ENCODE measurements around the gene SLC16A14. TPM values are rescaled to one million over a fixed set of nuclear protein-coding genes. Genes with fewer than 3 reads are reported as not detected.

The SLC16A14 gene
- total RNA-seq, 1 donor from 2014 or later, result 4.2 TPM

DNA sequence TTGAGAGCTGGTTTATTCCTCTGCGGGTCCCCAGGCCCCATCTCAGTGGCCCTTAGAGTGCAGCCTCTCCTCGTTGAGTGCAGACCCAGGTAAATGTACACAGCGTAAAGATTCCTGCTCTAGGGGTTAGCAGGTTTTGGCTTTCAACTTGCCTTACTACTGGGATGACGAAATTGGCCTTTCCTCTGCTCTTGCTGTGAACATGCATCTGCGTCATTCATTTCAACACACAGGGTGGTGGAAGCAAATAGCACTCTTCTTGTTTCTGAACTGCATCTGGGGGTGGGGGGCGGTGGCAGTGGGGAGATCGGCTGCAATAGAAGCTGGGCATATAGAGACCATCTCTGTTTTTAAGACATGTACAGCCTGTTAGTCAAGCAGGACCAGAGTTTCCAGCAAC, 16.5 kb upstream of the SLC16A14 start:
- no peak for FAIRE-seq
- Mint-ChIP-seq H3K27me3 (ENCODE audit: low read depth, unreplicated experiment) (peaks cover 27% of the 10 kb centered on the region), H3K36me3 (ENCODE audit: low read depth, unreplicated experiment) (no peaks in the 10 kb centered on the region), H3K4me1 (ENCODE audit: low read depth, unreplicated experiment) (no peaks in the 10 kb centered on the region), H3K4me3 (ENCODE audit: unreplicated experiment) (no peak overlapping the region), H3K27ac (ENCODE audit: unreplicated experiment) (no peak overlapping the region), H3K9me3 (ENCODE audit: unreplicated experiment) (peaks cover 2% of the 10 kb centered on the region)
- Histone ChIP-seq H3K4me2 (ENCODE audit: low read length) (no peak overlapping the region), H3K9me3 (ENCODE audit: insufficient read depth, low read depth, low read length) (no peaks in the 10 kb centered on the region), H3K79me2 (ENCODE audit: insufficient read depth, low read length) (no peaks in the 10 kb centered on the region), H3K4me3 (ENCODE audit: insufficient read depth, low read depth, low read length) (no peak overlapping the region), H3K36me3 (ENCODE audit: insufficient read depth, low read length) (no peaks in the 10 kb centered on the region), H3K27me3 (ENCODE audit: insufficient read depth, low read length) (peaks cover 2% of the 10 kb centered on the region), H2AFZ (ENCODE audit: low read depth, low read length) (no peak overlapping the region), H3K27ac (ENCODE audit: low read depth, low read length) (no peak overlapping the region), H4K20me1 (ENCODE audit: insufficient read depth, low read length) (no peaks in the 10 kb centered on the region), H3K9ac (ENCODE audit: low read length) (no peak overlapping the region), H3K4me1 (ENCODE audit: insufficient read depth, low read length) (no peaks in the 10 kb centered on the region)
- no peak for DNase-seq (ENCODE audit: low read depth)
- TF ChIP-seq EZH2 (IDR thresholded peaks at IDR 0.05; ENCODE audit: insufficient read depth, low read length), result no peak
- TF ChIP-seq, protein P1, sequence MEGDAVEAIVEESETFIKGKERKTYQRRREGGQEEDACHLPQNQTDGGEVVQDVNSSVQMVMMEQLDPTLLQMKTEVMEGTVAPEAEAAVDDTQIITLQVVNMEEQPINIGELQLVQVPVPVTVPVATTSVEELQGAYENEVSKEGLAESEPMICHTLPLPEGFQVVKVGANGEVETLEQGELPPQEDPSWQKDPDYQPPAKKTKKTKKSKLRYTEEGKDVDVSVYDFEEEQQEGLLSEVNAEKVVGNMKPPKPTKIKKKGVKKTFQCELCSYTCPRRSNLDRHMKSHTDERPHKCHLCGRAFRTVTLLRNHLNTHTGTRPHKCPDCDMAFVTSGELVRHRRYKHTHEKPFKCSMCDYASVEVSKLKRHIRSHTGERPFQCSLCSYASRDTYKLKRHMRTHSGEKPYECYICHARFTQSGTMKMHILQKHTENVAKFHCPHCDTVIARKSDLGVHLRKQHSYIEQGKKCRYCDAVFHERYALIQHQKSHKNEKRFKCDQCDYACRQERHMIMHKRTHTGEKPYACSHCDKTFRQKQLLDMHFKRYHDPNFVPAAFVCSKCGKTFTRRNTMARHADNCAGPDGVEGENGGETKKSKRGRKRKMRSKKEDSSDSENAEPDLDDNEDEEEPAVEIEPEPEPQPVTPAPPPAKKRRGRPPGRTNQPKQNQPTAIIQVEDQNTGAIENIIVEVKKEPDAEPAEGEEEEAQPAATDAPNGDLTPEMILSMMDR (IDR thresholded peaks at IDR 0.05; ENCODE audit: insufficient read depth, low read depth, low read length), result no peak

DNA sequence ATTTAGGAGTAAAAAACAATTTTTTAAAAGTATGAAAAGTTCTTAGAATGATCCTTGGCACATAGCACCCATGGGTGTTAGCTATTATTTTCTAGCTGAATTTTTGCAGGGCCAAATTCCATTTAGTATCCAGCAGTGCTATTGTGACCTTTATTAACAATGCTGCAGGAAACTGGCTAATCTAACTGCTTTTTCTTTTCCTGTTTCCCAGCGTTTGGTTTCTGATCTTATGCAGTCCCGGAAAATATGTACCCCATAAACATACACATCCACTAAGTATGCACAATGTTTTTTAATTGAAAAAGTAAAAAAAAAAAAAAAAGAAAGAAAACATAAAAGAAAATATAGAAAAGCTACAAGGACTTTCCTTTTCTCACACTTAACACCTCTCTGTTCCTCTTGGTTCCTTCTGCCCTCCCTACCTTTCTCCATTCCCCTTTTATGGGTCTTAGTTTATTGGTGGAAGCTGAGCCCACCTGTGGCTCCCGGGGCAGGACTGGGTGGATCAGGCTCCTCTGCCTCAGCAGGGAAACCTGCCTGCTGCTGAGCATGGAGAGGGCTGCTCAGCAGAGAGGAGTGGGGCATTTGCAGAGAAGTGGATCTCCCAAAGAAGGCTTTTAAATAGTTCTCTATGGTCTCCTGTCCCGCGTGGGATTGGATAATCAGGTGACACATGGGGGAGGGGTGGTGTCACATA, 9.3 kb upstream of the SLC16A14 start:
- peaks cover 2% of the 10 kb centered on the region for H3K27me3 ChIP-seq (ENCODE audit: insufficient read depth, low read length)
- H3K79me2 ChIP-seq (ENCODE audit: insufficient read depth, low read length), result no peaks in the 10 kb centered on the region
- no peaks in the 10 kb centered on the region for H3K9me3 ChIP-seq (ENCODE audit: insufficient read depth, low read depth, low read length)
- FAIRE-seq (no peak), DNase-seq (ENCODE audit: low read depth) (no peak)
- Mint-ChIP-seq H3K9me3 (ENCODE audit: unreplicated experiment) (peaks cover 4% of the 10 kb centered on the region), H3K4me1 (ENCODE audit: low read depth, unreplicated experiment) (no peaks in the 10 kb centered on the region), H3K4me3 (ENCODE audit: unreplicated experiment) (no peak overlapping the region), H3K27me3 (ENCODE audit: low read depth, unreplicated experiment) (peaks cover 23% of the 10 kb centered on the region), H3K27ac (ENCODE audit: unreplicated experiment) (no peak overlapping the region), H3K36me3 (ENCODE audit: low read depth, unreplicated experiment) (no peaks in the 10 kb centered on the region)
- no peak overlapping the region for H3K27ac ChIP-seq (ENCODE audit: low read depth, low read length)
- no peak overlapping the region for H3K4me3 ChIP-seq (ENCODE audit: insufficient read depth, low read depth, low read length)
- H3K4me1 ChIP-seq (ENCODE audit: insufficient read depth, low read length), result no peaks in the 10 kb centered on the region
- H3K36me3 ChIP-seq (ENCODE audit: insufficient read depth, low read length), result no peaks in the 10 kb centered on the region
- no peak overlapping the region for H2AFZ ChIP-seq (ENCODE audit: low read depth, low read length)
- TF ChIP-seq, protein P1 (IDR thresholded peaks at IDR 0.05; ENCODE audit: insufficient read depth, low read depth, low read length), result no peak
- no peak for TF ChIP-seq EZH2 (IDR thresholded peaks at IDR 0.05; ENCODE audit: insufficient read depth, low read length)
- no peak overlapping the region for H3K9ac ChIP-seq (ENCODE audit: low read length)
- no peak overlapping the region for H3K4me2 ChIP-seq (ENCODE audit: low read length)
- H4K20me1 ChIP-seq (ENCODE audit: insufficient read depth, low read length), result no peaks in the 10 kb centered on the region

DNA sequence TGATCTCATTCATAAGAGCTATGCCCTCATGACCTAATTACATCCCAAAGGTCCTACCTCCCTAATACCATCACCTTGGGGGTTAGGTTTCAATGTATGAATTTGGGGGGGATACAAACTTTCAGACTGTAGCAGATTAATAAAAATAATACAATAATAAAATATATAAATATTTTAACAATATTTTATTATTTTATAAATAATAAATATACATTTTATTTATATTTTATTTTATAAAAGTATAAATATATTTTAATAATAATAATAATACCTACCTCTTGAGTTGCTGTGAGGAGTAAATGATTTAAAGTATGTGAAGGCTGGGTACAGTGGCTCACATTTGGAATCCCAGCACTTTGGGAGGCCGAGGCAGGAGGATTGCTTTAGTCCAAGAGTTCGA, 8.1 kb upstream of the SLC16A14 start:
- H3K9me3 ChIP-seq (ENCODE audit: insufficient read depth, low read depth, low read length), result no peaks in the 10 kb centered on the region
- H3K79me2 ChIP-seq (ENCODE audit: insufficient read depth, low read length), result no peaks in the 10 kb centered on the region
- no peak overlapping the region for H3K4me3 ChIP-seq (ENCODE audit: insufficient read depth, low read depth, low read length)
- Mint-ChIP-seq H3K36me3 (ENCODE audit: low read depth, unreplicated experiment) (no peaks in the 10 kb centered on the region), H3K9me3 (ENCODE audit: unreplicated experiment) (peaks cover 4% of the 10 kb centered on the region), H3K4me1 (ENCODE audit: low read depth, unreplicated experiment) (no peaks in the 10 kb centered on the region), H3K27me3 (ENCODE audit: low read depth, unreplicated experiment) (peaks cover 21% of the 10 kb centered on the region), H3K27ac (ENCODE audit: unreplicated experiment) (no peak overlapping the region), H3K4me3 (ENCODE audit: unreplicated experiment) (no peak overlapping the region)
- H3K36me3 ChIP-seq (ENCODE audit: insufficient read depth, low read length), result no peaks in the 10 kb centered on the region
- no peak overlapping the region for H3K4me2 ChIP-seq (ENCODE audit: low read length)
- FAIRE-seq, result no peak
- no peak overlapping the region for H3K9ac ChIP-seq (ENCODE audit: low read length)
- H4K20me1 ChIP-seq (ENCODE audit: insufficient read depth, low read length), result no peaks in the 10 kb centered on the region
- no peak for DNase-seq (ENCODE audit: low read depth)
- H3K27me3 ChIP-seq (ENCODE audit: insufficient read depth, low read length), result peaks cover 2% of the 10 kb centered on the region
- no peaks in the 10 kb centered on the region for H3K4me1 ChIP-seq (ENCODE audit: insufficient read depth, low read length)
- H2AFZ ChIP-seq (ENCODE audit: low read depth, low read length), result no peak overlapping the region
- no peak for TF ChIP-seq EZH2 (IDR thresholded peaks at IDR 0.05; ENCODE audit: insufficient read depth, low read length)
- TF ChIP-seq, protein P1 (IDR thresholded peaks at IDR 0.05; ENCODE audit: insufficient read depth, low read depth, low read length), result no peak
- H3K27ac ChIP-seq (ENCODE audit: low read depth, low read length), result no peak overlapping the region
